ENCODE data around the gene CUTA.
A peak's percentile ranks its signal among the peaks of the same experiment; 100 is the strongest.

The CUTA gene

DNA sequence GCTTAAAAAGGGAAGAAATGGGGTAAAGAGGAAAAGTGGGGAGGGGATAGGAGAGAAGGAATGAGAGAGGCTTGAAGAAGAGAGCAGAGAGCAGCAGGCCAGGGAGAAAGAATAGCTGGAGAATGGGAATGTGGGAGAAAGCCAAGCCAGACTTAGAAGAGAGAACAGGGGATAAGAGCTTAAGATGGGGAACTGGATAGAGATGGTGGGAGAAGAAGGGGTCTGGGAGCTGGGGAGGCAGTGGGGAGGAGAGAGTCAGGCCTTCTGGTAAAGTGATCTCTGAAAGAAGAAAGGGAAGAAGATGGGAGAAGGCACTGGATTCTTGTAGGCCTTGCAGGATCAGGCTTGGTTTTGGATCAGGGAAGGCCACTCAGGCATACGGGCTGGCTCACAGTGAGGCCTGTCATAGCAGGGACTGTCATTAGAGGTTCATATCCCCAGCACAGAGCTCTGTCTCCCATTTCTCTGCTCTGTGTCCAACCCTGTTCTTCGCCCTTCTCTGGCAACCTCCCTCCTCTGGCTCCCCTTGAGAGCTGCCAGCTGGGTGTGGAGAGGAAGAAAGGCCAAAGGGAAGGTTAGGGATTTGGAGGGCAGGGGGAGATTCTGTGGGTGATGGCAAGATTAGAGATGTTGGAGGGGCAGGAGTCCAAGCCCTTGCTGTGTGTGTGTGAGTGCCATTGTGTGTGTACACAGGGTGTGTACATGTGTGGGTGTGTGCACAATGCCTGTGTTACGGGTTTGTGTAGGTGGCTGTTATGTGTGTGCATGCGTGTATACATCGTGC lies 11.3 kb upstream of the CUTA start:
- TF ChIP-seq, protein P1, sequence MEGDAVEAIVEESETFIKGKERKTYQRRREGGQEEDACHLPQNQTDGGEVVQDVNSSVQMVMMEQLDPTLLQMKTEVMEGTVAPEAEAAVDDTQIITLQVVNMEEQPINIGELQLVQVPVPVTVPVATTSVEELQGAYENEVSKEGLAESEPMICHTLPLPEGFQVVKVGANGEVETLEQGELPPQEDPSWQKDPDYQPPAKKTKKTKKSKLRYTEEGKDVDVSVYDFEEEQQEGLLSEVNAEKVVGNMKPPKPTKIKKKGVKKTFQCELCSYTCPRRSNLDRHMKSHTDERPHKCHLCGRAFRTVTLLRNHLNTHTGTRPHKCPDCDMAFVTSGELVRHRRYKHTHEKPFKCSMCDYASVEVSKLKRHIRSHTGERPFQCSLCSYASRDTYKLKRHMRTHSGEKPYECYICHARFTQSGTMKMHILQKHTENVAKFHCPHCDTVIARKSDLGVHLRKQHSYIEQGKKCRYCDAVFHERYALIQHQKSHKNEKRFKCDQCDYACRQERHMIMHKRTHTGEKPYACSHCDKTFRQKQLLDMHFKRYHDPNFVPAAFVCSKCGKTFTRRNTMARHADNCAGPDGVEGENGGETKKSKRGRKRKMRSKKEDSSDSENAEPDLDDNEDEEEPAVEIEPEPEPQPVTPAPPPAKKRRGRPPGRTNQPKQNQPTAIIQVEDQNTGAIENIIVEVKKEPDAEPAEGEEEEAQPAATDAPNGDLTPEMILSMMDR (IDR thresholded peaks at IDR 0.05; ENCODE audit: insufficient read depth, low read depth, low read length, missing control alignments): no peak
- no peak overlapping the region for H3K4me3 ChIP-seq (ENCODE audit: low read depth, low read length)
- DNase-seq (ENCODE audit: low read depth): no peak

DNA sequence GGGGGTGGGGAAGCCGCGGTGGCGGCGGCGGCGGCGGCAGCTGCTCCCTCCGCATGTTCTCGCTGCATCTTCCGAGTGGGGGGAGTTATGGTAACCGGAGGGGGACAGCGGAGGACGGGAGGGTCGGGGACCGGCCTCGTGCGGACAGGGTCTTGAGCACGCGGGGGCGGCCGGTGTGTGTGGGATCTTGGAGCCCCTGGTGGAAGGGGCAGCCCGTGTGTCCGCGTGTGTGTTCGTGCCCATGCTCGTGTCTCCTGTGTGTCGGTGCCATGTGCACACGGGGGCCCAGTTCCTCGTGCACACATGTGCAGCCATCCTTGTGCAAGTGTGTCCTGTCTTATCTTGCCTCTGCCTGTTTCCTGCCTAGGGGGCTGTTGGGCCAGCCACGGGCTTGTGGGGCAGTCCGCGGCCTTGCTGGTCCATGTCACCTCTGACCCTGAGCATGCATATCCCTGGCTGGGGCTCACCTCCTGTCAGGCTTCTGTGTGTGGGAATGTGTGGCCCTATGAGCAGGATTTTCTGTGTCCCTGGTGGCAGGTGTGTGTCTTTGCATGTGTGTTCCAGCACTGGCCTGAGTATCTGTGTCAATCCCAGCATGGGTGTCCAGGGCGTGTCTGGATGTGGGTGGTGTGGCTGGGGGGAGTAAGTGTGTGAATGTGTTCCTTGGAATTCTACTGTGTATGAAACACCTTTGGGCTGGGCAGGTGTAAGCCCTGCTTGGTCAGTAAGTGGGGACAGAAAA lies 10.5 kb upstream of the CUTA start:
- peak overlapping the region; percentile 52 for H3K4me3 ChIP-seq (ENCODE audit: low read depth, low read length)
- TF ChIP-seq, protein P1 (IDR thresholded peaks at IDR 0.05; ENCODE audit: insufficient read depth, low read depth, low read length, missing control alignments): peak; percentile 58
- DNase-seq (ENCODE audit: low read depth): peak; percentile 65

DNA sequence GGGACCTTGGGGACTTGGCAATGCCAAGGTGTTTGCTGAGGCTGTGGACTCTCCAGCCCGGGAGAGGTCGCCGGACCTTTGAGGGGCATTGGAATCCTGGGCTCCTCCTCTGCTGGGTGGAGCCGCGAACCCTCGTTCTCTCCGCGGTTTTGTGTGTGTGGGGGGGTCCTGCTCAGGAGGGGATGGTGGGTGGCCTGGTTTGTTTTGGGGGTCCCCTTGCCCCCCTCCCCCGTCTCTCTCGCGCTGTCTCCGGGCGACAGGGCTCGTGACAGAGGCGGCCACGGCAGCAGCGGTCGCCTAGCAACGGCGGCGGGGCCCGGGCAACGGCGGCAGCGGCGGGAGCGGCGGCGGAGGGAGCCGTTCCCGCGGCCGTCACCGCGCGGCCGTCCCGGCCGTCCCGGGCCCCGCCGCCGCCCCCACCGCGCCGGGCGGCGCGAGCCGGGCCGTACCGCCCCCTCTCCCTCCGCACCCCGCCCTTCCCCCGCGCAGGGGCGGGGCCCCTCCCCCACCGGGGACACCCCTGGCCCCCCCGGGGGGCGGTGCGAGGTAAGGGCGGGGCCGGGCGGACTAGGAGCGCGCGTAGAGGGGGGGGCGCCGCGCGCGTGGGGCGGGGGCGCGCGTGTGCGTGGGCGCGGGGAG lies 9.8 kb upstream of the CUTA start:
- H3K4me3 ChIP-seq (ENCODE audit: low read depth, low read length): peak overlapping the region; percentile 68
- TF ChIP-seq, protein P1 (IDR thresholded peaks at IDR 0.05; ENCODE audit: insufficient read depth, low read depth, low read length, missing control alignments): no peak
- peak; percentile 41 for DNase-seq (ENCODE audit: low read depth)

DNA sequence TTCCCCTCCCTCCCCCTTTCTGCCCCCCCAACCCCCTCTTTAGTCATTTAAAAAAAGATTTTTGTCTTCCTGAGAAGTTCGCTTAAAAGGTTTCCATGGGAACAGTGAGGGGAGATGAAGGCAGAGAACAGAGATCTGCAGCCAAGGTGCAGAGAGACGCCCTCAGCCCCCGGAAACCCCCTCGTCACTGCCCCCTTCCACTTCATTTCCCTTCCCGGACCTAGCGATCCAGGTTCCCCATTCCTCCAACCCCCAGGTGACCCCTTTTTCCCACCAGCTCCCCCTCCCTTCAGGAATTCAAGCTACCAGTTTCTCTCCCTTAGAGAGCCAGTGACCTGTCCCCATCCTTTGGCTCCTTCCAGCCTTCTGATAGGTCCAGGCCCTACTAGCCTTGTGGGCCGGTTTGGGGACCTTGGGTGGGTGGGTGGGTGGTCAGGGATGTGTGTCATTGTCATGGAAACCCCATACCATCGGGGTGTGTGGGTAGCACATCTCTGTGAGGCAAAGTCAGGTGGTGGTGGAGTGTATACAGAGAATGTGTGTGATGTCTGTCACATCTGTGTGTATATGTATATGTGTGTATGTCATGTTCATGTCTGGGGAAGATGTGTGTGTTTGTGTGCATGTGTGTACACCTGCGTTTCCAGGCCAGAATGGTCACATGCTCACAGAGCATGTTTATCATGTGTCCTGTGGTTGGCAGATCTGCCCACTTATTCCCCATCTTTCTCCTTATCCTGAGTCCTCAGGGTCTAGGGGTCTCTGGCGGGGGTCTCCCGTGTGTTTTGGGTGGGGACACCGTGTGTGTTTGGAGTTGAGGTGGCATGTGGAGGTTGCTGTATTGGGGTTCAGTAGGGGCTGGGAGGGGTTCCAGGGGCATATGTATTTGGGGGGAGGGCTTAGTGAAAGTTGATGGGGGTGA lies 8.9 kb upstream of the CUTA start:
- TF ChIP-seq, protein P1 (IDR thresholded peaks at IDR 0.05; ENCODE audit: insufficient read depth, low read depth, low read length, missing control alignments): no peak
- peak overlapping the region; percentile 73 for H3K4me3 ChIP-seq (ENCODE audit: low read depth, low read length)
- peak; percentile 36 for DNase-seq (ENCODE audit: low read depth)

DNA sequence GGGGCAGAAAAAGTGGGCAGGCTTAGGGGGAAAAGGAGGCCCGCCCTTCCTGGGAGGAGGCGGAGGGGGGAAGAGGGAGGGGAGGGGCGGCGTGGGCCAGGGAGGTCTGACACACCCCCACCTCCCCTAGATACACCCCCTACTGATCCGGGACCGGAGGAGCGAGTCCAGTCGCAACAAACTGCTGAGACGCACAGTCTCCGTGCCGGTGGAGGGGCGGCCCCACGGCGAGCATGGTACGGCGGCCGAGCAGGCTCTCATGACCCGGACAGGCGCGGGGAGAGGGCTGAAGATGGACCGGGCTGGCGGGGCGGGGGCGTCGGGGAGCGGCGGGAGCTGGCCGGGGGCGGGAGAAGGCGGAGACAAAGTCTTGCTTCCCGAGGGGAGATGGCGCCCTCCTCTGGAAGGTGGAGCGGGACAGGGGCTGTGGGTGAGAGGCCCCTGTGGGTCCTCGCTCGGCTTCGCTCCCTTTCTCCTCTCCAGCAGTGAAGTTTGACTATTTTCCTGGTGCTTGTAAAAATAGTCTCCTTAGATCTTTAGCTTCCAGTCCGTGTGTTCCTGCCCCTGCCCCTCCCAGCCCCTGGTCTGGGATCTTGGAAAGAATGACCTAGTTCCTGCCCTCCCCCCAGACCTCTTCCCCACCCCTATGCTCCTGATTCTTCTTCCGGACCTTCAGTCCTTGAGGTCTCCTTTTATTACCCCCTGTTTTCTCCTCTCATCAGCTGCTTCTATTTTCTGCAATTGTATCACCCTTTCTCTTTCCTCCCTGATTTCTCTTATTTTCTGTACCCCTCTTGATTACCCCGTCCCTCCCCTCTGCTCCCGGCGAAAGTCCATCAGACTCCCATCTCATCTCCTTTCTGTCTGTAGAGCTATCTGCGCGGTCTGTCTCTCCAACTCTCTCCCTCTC lies 8.0 kb upstream of the CUTA start:
- TF ChIP-seq, protein P1 (IDR thresholded peaks at IDR 0.05; ENCODE audit: insufficient read depth, low read depth, low read length, missing control alignments): peak; percentile 68
- peak overlapping the region; percentile 73 for H3K4me3 ChIP-seq (ENCODE audit: low read depth, low read length)
- peak; percentile 89 for DNase-seq (ENCODE audit: low read depth)
